BE2C (cell line): Measurements from ENCODE around the gene GALNS.

Source experiments
- DNase-seq: peaks from one replicate; pipeline ENCODE4 v3.0.0-alpha.2; 2020
- H3K27me3 ChIP-seq: fragments of 250-450 bp; sonication (Bioruptor Pico); 2 replicates; pipeline ENCODE4 v1.5.1; 2020; ENCODE audit warnings: mild to moderate bottlenecking
- H3K36me3 ChIP-seq: fragments of 250-450 bp; sonication (Bioruptor Pico); 2 replicates; pipeline ENCODE4 v1.5.1; 2020; ENCODE audit warnings: mild to moderate bottlenecking
- H3K4me1 ChIP-seq: fragments of 250-450 bp; sonication (Bioruptor Pico); 2 replicates; pipeline ENCODE4 v1.5.1; 2020
- H3K4me3 ChIP-seq: 2 replicates; pipeline ENCODE4 v1.5.1; 2011; ENCODE audit warnings: low read depth, low read length
- H3K9me3 ChIP-seq: fragments of 250-450 bp; sonication (Bioruptor Pico); 2 replicates; pipeline ENCODE4 v1.5.1; 2020
- TF ChIP-seq, protein P1 (sequence below): IDR thresholded peaks from 2 replicates; pipeline ENCODE4 v1.5.1; 2012; ENCODE audit warnings: mild to moderate bottlenecking, low read depth, low read length

The GALNS gene

DNA sequence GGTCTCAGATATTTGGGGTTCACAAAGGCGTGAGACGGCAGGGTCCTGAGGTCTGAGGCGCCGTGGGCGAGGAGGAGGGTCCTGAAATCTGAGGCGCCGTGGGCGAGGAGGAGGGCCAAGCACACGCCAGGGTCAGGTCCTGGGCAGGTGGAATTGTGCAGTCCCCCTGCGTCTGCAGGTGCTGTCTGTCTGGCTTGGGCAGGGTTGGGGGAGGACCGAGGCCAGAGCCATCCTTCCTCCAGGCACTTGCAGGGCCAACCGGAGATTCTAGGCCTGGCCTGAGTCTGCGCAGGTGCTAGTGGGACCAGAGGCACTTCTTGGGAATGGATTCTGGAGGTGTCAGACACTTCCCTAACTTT, 42.6 kb downstream of the GALNS start:
- TF ChIP-seq, protein P1, sequence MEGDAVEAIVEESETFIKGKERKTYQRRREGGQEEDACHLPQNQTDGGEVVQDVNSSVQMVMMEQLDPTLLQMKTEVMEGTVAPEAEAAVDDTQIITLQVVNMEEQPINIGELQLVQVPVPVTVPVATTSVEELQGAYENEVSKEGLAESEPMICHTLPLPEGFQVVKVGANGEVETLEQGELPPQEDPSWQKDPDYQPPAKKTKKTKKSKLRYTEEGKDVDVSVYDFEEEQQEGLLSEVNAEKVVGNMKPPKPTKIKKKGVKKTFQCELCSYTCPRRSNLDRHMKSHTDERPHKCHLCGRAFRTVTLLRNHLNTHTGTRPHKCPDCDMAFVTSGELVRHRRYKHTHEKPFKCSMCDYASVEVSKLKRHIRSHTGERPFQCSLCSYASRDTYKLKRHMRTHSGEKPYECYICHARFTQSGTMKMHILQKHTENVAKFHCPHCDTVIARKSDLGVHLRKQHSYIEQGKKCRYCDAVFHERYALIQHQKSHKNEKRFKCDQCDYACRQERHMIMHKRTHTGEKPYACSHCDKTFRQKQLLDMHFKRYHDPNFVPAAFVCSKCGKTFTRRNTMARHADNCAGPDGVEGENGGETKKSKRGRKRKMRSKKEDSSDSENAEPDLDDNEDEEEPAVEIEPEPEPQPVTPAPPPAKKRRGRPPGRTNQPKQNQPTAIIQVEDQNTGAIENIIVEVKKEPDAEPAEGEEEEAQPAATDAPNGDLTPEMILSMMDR, result no peak
- Histone ChIP-seq H3K4me3 (no peak overlapping the region), H3K4me1 (peaks cover 9% of the 10 kb centered on the region), H3K27me3 (peaks cover 12% of the 10 kb centered on the region), H3K36me3 (peaks cover 18% of the 10 kb centered on the region), H3K9me3 (peaks cover 5% of the 10 kb centered on the region; the same call in 1 of the 2 replicates)
- no peak for DNase-seq

GRCh38 chr16:88813269-88814143, 43.2 kb downstream of the GALNS start:
- H3K4me3 ChIP-seq, result no peak overlapping the region
- no peak for DNase-seq
- peaks cover 9% of the 10 kb centered on the region for H3K4me1 ChIP-seq
- peaks cover 12% of the 10 kb centered on the region for H3K27me3 ChIP-seq
- TF ChIP-seq, protein P1, result no peak
- peaks cover 24% of the 10 kb centered on the region for H3K36me3 ChIP-seq
- H3K9me3 ChIP-seq, result peaks cover 5% of the 10 kb centered on the region; the same call in 1 of the 2 replicates

DNA sequence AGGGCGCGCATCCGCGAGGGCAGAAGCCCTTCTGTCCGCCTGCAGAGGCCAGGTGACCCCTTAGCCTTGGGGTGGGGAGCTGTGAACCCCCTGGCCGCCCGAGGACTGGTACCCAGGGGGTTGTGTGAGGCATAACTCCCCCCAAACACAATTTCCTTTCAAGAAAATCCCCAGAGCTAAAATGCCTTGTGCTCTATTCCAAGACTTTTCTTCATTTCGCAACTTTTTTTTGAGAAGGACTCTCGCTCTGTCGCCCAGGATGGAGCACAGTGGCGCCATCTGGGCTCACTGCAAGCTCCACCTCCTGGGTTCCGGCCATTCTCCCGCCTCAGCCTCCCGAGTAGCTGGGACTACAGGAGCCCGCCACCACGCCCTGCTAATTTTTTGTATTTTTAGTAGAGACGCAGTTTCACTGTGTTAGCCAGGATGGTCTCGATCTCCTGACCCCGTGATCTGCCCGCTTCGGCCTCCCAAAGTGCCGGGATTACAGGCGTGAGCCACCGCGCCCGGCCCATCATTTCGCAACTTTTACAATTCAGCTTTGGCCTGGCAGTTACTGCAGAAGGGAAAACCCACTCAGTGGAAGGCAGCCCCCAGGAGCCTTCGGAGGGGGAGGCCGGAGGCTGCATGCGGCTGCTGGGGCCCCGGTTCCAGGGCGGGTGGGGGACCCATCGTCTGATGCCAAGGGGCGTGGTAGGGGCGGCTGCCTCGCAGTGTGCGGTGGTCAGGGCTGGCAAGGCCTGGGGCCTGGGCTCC, 44.1 kb downstream of the GALNS start:
- H3K9me3 ChIP-seq, result peaks cover 5% of the 10 kb centered on the region; the same call in 1 of the 2 replicates
- peaks cover 9% of the 10 kb centered on the region for H3K4me1 ChIP-seq

DNA sequence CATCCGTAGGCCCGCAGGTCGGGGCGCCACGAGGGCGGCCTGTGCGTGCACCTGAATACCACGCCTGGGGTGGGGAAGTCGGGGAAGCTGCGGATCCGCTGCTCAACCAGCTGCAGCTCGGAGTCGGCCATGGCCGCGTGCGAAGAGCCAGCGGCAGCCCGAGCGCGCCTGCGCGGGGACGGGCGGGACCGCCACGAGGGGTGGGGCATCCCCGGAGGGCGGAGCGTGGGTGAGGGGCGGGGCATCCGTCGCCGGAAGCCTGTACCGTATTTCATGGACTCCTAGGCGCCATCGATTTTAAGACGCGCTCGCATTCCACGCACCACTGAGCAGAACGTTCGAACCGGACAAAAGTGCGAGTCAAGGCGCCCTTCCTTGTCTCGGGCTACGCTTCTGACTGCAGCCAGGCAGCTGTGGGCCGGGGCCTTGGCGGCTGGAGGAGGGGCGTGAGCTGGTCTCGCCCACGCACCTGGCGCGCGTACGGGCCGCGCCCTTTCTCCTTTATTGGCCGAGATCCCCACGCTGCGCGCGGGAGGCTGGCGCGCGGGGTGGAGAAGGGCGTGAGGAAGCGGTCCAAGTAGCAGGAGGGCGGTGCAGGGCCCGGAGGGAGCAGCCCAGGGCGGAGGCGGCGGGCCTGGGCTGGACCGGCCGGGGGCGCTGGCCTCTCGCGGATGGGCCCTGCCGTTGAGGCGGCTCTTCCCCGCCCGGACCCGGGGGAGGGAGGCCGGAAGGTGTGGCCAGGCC, 44.8 kb downstream of the GALNS start, which contains the start of gene APRT:
Gene APRT (minus strand): TSS at position 160 of the 744 bp plus-strand sequence. CDS start 29 bp downstream, at position 131.
- H3K4me1 ChIP-seq, result peaks cover 9% of the 10 kb centered on the region
- TF ChIP-seq, protein P1, result no peak
- peak within 1 kb of the TSS; percentile 55 for H3K4me3 ChIP-seq
- peak; percentile 96 for DNase-seq
- H3K27me3 ChIP-seq, result peaks cover 12% of the 10 kb centered on the region
- H3K9me3 ChIP-seq, result peaks cover 5% of the 10 kb centered on the region; the same call in 1 of the 2 replicates
- H3K36me3 ChIP-seq, result peaks cover 40% of the 10 kb centered on the region

More for the DNA sequence above, 44.1 kb downstream of the GALNS start:
- no peak for DNase-seq
- H3K4me3 ChIP-seq, result no peak overlapping the region
- TF ChIP-seq, protein P1, result no peak
- H3K27me3 ChIP-seq, result peaks cover 12% of the 10 kb centered on the region
- peaks cover 32% of the 10 kb centered on the region for H3K36me3 ChIP-seq

DNA sequence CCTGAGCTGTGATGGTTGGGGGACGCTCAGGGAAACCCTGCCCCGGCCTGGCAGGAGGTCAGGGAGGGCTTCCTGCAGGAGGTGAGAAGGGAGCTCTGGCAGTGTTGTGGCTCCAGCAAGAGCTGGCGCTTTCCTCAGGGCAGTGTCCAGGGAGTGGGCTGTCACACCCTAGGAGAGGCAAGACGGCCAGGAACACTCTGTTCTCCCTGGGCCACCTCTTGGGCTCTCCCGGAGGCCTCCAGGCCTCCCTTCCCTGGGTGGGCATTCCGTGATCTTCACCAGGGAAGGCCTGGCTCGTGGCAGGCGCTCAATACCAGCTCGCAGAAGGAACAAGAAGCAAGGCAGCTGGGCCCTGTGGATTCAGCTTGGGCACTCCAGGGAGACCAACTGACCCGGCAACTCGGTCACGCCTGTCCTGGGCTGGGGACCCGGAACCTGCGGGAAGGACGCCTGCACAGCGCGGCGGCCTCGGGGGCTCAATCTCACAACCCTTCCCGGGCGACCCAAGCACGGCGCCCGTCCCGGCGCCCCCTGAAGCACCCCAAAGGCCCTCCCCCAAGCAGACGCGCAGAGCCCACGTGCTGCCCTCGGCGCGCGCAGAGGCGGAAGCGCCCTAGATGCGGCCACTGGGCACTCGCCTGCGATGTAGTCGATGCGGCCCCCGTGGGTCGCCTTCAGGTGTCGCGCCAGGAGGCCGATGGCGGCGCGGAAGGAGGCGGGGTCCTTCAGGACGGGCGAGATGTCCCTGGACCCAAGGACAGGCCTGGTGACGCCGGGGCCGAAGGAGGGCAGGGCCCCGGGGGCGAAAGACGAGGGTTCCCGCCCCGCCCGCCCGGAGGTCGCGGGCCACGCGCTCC, 45.6 kb downstream of the GALNS start:
- H3K27me3 ChIP-seq, result peaks cover 12% of the 10 kb centered on the region
- peaks cover 9% of the 10 kb centered on the region for H3K4me1 ChIP-seq
- H3K4me3 ChIP-seq, result peak overlapping the region; percentile 55
- H3K9me3 ChIP-seq, result peaks cover 5% of the 10 kb centered on the region; the same call in 1 of the 2 replicates
- TF ChIP-seq, protein P1, result no peak
- peak; percentile 64 for DNase-seq
- H3K36me3 ChIP-seq, result peaks cover 48% of the 10 kb centered on the region
